ENCODE results near the gene TXNDC16.

Gene TXNDC16

DNA sequence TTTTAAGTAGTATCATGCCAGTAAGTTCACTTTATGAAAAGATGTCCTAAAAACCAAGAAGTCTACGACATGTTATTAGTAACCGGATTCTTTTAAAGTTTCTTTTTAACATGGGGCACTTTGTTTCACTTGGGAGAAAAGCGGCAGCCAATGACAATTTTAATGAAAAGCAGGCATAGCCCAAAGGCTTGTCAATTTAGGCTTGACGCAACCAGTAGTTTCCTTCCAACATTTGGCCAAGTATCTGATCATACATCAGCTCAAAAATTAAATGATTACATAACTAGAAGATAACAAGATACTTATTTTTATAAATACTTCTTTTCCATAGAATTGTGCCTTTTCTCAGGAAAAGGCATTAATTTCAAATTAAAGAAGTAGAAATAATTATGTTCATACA lies 112.8 kb downstream of the TXNDC16 start:
- H2AFZ ChIP-seq (ENCODE audit: low read length), result no peak overlapping the region

GRCh38 chr14:52434955-52435354 lies 117.3 kb downstream of the TXNDC16 start:
- no peak overlapping the region for H3K4me3 ChIP-seq (ENCODE audit: low read length)
- H3K27ac ChIP-seq (ENCODE audit: low read length), result no peak overlapping the region
- no peak for DNase-seq
- no peak overlapping the region for H2AFZ ChIP-seq (ENCODE audit: low read length)
- H3K9ac ChIP-seq (ENCODE audit: low read length), result no peak overlapping the region
- H3K79me2 ChIP-seq (ENCODE audit: low read length), result no peaks in the 10 kb centered on the region
- H3K27me3 ChIP-seq (replicated peaks; ENCODE audit: insufficient read depth, low read length), result no peaks in the 10 kb centered on the region
- no peaks in the 10 kb centered on the region for H3K36me3 ChIP-seq (replicated peaks; ENCODE audit: insufficient read depth, low read length)
- no peaks in the 10 kb centered on the region for H3K9me3 ChIP-seq (replicated peaks; ENCODE audit: insufficient read depth, low read length)
- H4K20me1 ChIP-seq (ENCODE audit: insufficient read depth, low read length), result no peaks in the 10 kb centered on the region
- no peaks in the 10 kb centered on the region for H3F3A ChIP-seq (ENCODE audit: insufficient read depth, low read length)
- TF ChIP-seq EZH2 (optimal IDR thresholded peaks at IDR 0.05; ENCODE audit: low read depth, low read length) (no peak), EZH2phosphoT487 (IDR thresholded peaks at IDR 0.05; ENCODE audit: low read length) (no peak)
- TF ChIP-seq, protein P1, sequence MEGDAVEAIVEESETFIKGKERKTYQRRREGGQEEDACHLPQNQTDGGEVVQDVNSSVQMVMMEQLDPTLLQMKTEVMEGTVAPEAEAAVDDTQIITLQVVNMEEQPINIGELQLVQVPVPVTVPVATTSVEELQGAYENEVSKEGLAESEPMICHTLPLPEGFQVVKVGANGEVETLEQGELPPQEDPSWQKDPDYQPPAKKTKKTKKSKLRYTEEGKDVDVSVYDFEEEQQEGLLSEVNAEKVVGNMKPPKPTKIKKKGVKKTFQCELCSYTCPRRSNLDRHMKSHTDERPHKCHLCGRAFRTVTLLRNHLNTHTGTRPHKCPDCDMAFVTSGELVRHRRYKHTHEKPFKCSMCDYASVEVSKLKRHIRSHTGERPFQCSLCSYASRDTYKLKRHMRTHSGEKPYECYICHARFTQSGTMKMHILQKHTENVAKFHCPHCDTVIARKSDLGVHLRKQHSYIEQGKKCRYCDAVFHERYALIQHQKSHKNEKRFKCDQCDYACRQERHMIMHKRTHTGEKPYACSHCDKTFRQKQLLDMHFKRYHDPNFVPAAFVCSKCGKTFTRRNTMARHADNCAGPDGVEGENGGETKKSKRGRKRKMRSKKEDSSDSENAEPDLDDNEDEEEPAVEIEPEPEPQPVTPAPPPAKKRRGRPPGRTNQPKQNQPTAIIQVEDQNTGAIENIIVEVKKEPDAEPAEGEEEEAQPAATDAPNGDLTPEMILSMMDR (IDR thresholded peaks at IDR 0.05; ENCODE audit: low read length), result no peak
- no peak overlapping the region for H3K4me2 ChIP-seq (ENCODE audit: low read depth, low read length)
- H3K9me2 ChIP-seq (replicated peaks; ENCODE audit: insufficient read depth, low read length), result no peaks in the 10 kb centered on the region
- H3K4me1 ChIP-seq (ENCODE audit: low read length), result no peaks in the 10 kb centered on the region

More for the DNA sequence above, 112.8 kb downstream of the TXNDC16 start:
- Histone ChIP-seq H3K27me3 (replicated peaks; ENCODE audit: insufficient read depth, low read length) (no peaks in the 10 kb centered on the region), H3K79me2 (ENCODE audit: low read length) (no peaks in the 10 kb centered on the region), H3K4me2 (ENCODE audit: low read depth, low read length) (no peak overlapping the region), H3K9me3 (replicated peaks; ENCODE audit: insufficient read depth, low read length) (no peaks in the 10 kb centered on the region), H3K9ac (ENCODE audit: low read length) (no peak overlapping the region), H4K20me1 (ENCODE audit: insufficient read depth, low read length) (no peaks in the 10 kb centered on the region), H3F3A (ENCODE audit: insufficient read depth, low read length) (no peaks in the 10 kb centered on the region), H3K4me3 (ENCODE audit: low read length) (no peak overlapping the region), H3K9me2 (replicated peaks; ENCODE audit: insufficient read depth, low read length) (no peaks in the 10 kb centered on the region), H3K36me3 (replicated peaks; ENCODE audit: insufficient read depth, low read length) (no peaks in the 10 kb centered on the region), H3K4me1 (ENCODE audit: low read length) (no peaks in the 10 kb centered on the region), H3K27ac (ENCODE audit: low read length) (no peak overlapping the region)
- no peak for TF ChIP-seq EZH2 (optimal IDR thresholded peaks at IDR 0.05; ENCODE audit: low read depth, low read length)
- TF ChIP-seq EZH2phosphoT487 (IDR thresholded peaks at IDR 0.05; ENCODE audit: low read length), result no peak
- TF ChIP-seq, protein P1 (IDR thresholded peaks at IDR 0.05; ENCODE audit: low read length), result no peak
- DNase-seq, result no peak

DNA sequence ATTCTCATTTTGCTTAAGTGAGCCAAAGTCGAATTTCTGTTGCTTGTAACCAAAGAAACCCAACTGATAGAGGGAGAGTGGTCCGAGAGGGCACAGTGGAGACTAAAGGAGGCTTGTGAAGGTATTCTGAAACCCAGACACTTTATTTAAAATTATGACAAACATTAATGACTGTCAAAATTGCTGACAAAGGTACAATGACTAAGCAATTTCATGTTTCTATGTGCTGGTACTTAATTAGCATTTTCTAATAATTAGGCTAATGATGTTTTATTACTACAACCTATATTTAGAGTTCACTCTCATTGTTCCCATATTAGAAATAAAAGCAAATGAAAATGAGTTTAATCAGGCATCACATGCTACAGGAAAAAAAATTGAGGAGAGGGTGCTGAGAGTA lies 121.8 kb downstream of the TXNDC16 start:
- TF ChIP-seq EZH2 (optimal IDR thresholded peaks at IDR 0.05; ENCODE audit: low read depth, low read length) (no peak), EZH2phosphoT487 (IDR thresholded peaks at IDR 0.05; ENCODE audit: low read length) (no peak)
- TF ChIP-seq, protein P1 (IDR thresholded peaks at IDR 0.05; ENCODE audit: low read length), result no peak
- no peak overlapping the region for H3K9ac ChIP-seq (ENCODE audit: low read length)
- DNase-seq, result no peak
- no peaks in the 10 kb centered on the region for H4K20me1 ChIP-seq (ENCODE audit: insufficient read depth, low read length)
- H3K4me1 ChIP-seq (ENCODE audit: low read length), result no peaks in the 10 kb centered on the region
- no peak overlapping the region for H3K27ac ChIP-seq (ENCODE audit: low read length)
- no peak overlapping the region for H3K4me3 ChIP-seq (ENCODE audit: low read length)
- H2AFZ ChIP-seq (ENCODE audit: low read length), result no peak overlapping the region
- H3K9me2 ChIP-seq (replicated peaks; ENCODE audit: insufficient read depth, low read length), result no peaks in the 10 kb centered on the region
- no peaks in the 10 kb centered on the region for H3F3A ChIP-seq (ENCODE audit: insufficient read depth, low read length)
- no peaks in the 10 kb centered on the region for H3K27me3 ChIP-seq (replicated peaks; ENCODE audit: insufficient read depth, low read length)
- no peak overlapping the region for H3K4me2 ChIP-seq (ENCODE audit: low read depth, low read length)
- H3K36me3 ChIP-seq (replicated peaks; ENCODE audit: insufficient read depth, low read length), result no peaks in the 10 kb centered on the region
- H3K79me2 ChIP-seq (ENCODE audit: low read length), result no peaks in the 10 kb centered on the region
- H3K9me3 ChIP-seq (replicated peaks; ENCODE audit: insufficient read depth, low read length), result no peaks in the 10 kb centered on the region
